CD4-positive, alpha-beta T cell treated with Interleukin-6 at 100 ng/mL for 8 hours (primary cell): Measurements from ENCODE around the gene SLC30A2.

Experiments used
- DNase-seq: peaks from one replicate; pipeline ENCODE4 v3.0.0-alpha.2; 2020; ENCODE audit warnings: mixed read lengths, low spot score

The SLC30A2 gene

DNA sequence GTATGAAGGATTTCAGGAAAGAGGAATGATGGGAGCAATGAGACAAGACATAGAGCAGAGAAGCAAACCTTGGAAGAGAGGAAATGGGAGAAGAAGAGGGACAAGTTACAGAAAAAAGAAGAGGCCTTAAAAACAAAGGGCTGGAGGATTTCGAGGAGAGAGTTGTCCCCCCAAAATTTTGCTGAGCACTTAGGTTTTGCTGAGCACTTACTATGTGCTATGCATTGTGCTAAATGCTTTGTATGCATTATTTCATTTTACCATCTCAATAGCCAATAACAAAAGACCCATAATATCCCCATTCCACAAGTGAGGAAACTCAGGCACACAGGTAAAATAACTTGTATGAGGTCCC, 24.0 kb upstream of the SLC30A2 start:
- no peak for DNase-seq

DNA sequence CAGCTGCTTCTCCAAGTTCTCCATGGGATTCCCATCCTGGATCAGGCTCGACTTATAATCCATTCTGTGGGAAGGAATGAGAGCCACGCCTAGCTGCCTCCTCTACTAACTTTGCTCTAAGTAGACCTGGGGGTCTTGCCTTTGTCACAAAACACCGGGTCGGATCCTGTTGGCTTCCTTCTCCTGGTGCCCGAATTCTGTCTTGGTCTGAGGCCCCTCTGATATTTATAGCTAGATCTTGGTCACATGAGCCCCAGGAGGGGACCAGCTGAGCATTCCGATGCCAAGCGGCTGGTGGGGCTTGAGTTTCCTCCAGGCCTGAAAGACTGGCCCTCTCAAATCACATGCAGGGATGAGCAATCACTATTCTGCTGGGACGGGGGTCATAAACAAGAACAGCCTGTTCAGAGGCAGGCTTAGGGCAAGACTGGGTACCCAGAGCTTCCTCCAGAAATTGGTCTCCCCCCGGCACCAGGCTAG, 21.6 kb upstream of the SLC30A2 start, which contains the start of gene TRIM63:
TRIM63 (minus strand) TSS at position 199 of the 480 bp plus-strand sequence; CDS start at position 63, 136 bp downstream.
- DNase-seq, result no peak

DNA sequence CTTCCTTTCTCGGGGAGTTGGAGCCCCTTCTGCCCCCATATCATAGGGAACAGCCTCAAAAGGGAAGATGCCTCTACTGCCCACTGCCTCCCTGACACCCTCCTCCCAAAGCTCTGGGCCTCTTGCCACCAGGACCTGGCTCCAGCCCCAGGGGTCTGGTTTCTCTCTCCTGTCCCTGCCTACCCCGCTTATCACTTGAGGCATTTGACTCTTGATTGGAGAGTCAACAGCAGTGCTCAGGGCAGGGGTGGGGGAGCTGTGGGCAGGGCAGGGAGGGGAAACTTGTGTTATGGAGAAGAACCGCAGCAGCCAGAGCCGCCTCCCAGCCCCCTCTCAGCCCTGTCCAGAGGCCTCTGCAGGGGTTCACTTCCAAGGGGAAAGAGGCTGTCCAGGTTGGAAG, 20.9 kb upstream of the SLC30A2 start:
- DNase-seq, result no peak

GRCh38 chr1:26066160-26066559, 20.2 kb upstream of the SLC30A2 start:
- DNase-seq, result no peak

- no peak for DNase-seq
Observed at GRCh38 chr1:26064553-26064952, 18.6 kb upstream of the SLC30A2 start.

GRCh38 chr1:26060832-26061574, 15.1 kb upstream of the SLC30A2 start:
- DNase-seq, result no peak

GRCh38 chr1:26059906-26060305, 14.0 kb upstream of the SLC30A2 start:
- no peak for DNase-seq

GRCh38 chr1:26058052-26058595, 12.2 kb upstream of the SLC30A2 start:
- DNase-seq, result no peak

- DNase-seq, result no peak
Observed at GRCh38 chr1:26057189-26057588, 11.3 kb upstream of the SLC30A2 start.

GRCh38 chr1:26055041-26055440, 9.1 kb upstream of the SLC30A2 start:
- DNase-seq, result no peak

DNA sequence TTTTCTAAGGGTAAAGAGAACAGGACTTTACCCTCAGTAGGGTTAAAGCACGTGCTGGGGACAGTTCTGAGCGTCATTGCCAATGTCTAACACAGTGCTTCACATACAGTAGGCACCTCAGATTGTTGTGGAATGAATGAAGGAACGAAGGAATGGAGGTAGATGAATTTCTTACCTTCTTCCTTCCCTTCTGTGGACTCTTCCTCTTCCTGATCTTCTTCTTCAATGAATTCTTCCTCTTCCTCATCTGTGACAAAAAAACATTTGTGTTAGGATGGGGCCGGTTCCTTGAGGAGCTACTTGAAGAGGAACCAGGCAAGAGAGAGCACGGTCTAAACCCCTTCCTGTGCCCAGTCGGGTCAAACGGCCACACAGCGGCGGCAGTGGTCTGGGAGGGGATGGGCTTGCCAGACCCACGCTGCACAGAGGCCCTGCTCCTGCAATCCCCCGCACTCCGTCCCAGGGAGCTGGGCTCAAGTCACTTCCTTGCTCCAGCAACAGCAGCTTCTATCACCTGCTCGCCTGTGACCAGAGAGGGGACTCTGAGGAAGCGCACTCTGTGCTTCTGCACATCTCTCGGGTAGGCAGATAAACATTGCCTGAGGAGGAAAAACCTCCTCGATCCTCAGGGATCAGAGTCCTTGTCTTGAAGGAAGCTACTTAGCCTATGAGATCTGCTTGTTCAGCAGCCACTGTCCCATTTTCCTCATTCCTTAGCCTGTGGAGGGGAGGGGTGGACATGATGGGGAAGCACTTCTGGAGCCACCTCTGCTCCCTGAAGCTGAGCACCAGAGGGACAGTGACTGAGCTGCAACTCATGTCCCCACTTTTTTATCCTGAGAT, 8.0 kb upstream of the SLC30A2 start:
- DNase-seq, result no peak

DNA sequence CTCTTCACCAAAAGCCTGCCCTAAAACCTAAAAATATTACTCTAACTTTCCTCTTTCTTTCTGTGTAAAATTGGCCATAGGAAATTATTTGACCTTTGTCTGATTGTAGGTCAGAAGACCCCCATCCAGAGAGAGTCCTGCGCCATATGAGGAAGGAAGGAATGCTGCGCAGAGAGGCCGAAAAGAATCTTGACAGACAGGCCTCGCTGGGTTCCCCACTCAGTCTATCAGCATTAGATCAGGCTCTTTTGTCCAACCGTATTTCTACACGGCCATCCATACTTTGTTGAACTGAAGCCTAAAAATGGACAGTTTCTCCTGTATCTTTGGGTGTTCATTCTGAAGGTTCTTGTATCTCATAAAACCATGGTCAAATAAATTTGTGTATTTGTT, 4.3 kb upstream of the SLC30A2 start:
- no peak for DNase-seq

DNA sequence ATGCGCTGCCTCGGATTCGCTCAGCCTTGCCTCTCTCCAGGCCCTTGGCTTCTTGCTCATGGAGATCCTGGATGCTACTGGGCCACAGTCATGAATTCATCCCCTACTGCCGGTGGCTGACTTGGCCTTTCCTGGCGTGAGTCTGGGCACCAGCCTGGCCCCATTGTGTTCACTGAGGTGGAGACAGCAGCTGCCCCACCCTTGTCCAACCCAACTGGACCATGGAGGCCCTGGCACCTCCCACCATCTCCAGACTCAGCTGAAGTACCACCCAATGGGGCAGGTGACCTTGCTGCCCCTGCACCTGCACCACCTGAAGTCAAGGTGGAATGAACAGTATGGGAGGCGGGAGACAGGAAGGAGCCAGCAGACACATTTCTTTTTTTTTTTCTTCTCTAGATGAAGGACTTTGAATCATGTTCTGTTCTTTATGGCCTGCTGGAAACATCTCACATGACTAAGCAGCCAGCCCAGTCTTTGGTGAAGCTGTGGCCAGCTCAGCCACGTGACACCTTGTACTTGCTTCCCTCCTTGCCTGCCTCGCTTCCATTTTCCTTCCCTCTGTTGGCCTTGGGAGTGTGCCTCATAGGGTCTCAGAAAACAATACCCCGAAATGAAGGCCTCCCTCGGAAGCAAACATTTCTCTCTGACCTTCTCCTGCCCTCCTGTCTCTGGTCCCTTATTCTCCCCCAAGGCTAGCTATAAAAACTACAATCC, 3.8 kb upstream of the SLC30A2 start:
- no peak for DNase-seq

GRCh38 chr1:26047278-26047874, 1.5 kb upstream of the SLC30A2 start:
- DNase-seq, result no peak

DNA sequence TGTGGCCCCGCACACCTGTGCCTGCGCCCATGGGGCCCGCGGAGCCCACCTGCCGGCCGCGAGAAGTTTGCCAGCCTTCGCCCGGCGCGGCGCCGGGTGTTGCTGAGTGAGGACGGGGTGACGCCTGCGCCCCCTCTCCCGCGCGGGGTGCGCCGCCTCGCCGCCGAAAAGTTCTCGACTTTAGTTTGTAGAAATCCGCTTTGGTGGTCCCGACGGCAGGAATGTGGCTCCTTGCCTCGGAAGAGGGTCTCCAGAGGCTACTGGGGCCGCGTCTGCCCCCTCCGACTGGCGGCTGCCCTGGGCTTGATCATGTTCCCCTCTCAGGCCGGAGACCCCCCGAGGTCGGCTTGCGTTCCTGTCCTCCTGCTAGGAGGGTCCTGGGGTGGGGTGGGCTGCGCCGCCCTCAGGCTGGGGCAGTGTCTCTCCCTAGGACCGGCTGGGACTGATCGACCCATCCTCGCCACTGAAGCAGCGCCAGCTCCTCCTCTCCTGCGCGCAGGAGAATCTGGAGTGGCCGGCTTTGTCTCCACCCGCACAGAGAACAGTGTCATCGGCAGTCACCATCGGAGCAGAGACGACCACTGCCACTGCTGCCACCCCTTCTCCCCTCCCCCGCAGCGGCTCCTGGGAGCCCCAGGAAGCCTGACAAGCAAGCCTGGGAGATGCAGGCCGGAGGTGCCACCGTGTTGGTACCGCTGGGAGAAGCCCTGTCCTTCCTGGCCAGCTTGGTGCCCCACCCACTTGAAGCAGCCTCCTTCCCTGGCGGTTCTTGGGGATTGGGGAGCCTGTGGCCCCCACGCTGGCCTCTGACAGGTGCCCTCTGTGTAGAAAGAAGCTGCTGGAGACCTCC, 553 bp upstream of the SLC30A2 start:
- DNase-seq, result no peak

GRCh38 chr1:26044971-26045721, 772 bp downstream of the SLC30A2 start:
- no peak for DNase-seq

DNA sequence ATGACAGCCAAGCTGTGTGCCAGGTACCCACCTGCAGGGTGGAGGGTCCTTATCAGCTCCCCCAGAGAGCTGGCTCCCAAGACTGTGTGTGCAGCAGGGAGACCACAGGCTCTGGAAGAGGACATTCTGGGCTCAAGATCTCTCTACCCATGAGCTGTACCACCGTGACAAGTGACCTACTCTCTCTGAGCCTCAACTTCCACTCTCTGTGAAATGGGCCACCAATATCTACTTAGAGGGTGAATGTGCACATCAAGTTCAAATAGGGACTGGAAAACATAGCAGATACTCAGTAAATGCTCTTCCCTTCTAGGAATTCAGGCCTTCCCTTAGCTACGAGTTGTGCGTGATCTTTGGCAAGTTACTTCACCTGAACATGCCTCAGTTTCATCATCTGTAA, 1.5 kb downstream of the SLC30A2 start:
- no peak for DNase-seq

- DNase-seq, result no peak
Observed at GRCh38 chr1:26043765-26044164, 2.2 kb downstream of the SLC30A2 start.

DNA sequence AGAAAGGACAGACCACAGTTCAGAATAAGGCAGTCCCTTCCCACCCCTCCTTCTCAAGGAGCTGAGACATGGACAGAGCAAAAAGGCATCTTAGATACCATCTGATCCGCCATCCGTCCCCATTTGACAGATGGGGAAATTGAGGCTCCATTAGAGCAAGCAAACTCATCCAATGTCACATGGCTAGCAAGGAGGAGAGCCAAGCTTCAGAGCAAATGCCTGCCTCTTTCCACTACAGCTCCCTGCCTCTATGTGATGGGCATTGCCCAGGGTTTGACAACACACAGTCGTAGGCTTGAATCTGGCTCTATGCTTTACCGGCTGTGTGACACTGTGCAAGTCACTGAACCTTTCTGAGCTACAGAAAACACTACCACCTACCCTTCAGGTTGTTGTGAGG, 3.9 kb downstream of the SLC30A2 start:
- no peak for DNase-seq

GRCh38 chr1:26041401-26041800, 4.5 kb downstream of the SLC30A2 start:
- no peak for DNase-seq
